Activated CD4-positive, alpha-beta T cell treated with anti-CD3 and anti-CD28 coated beads for 36 hours (primary cell): ENCODE data around the gene CPT2. TPM values are rescaled to one million over a fixed set of nuclear protein-coding genes. Genes with fewer than 3 reads are reported as not detected.
"Not testable (repeated sequence)": the region's sequence is repeated elsewhere in the genome, so short reads cannot be mapped to it uniquely, and the experiment has no call there.

Experiments used
- ATAC-seq: fragments of 200-7000 bp; cut with Tn5 transposase; one replicate; pipeline ENCODE4 v1.10.0; 2021; ENCODE audit warnings: mild to moderate bottlenecking, moderate library complexity
- CTCF ChIA-PET: fragments of 350-600 bp; sonication (Branson Sonifier 250); formaldehyde crosslinking; loops from one replicate; lab custom pipeline; 2021; ENCODE audit warnings: antibody characterized with exemption; lab: Charles Lee
- POLR2A ChIA-PET: fragments of 350-600 bp; sonication (Branson Sonifier 250); formaldehyde crosslinking; loops from one replicate; lab custom pipeline; 2021; ENCODE audit warnings: antibody characterized with exemption, inconsistent platforms; lab: Charles Lee
- DNase-seq: peaks from one replicate; pipeline ENCODE4 v3.0.0-alpha.2; 2020
- H3K27ac Mint-ChIP-seq: one replicate; pipeline ENCODE4 v1.8.0; 2021; ENCODE audit warnings: mixed read lengths
- H3K27me3 Mint-ChIP-seq: one replicate; pipeline ENCODE4 v1.8.0; 2021; ENCODE audit warnings: mixed read lengths
- H3K36me3 Mint-ChIP-seq: one replicate; pipeline ENCODE4 v1.8.0; 2021; ENCODE audit warnings: low read depth, mixed read lengths
- H3K4me1 Mint-ChIP-seq: one replicate; pipeline ENCODE4 v1.8.0; 2021; ENCODE audit warnings: mixed read lengths
- H3K4me3 Mint-ChIP-seq: one replicate; pipeline ENCODE4 v1.8.0; 2021; ENCODE audit warnings: mild to moderate bottlenecking, moderate library complexity, mixed read lengths
- H3K9me3 Mint-ChIP-seq: one replicate; pipeline ENCODE4 v1.8.0; 2021; ENCODE audit warnings: low read depth, mixed read lengths
- intact Hi-C, 2 experiments: fragments of 100-400 bp; cut with DNase I in 1 of 2; cut with micrococcal nuclease in 1 of 2; formaldehyde crosslinking; loops; one replicate each; pipeline versions ENCODE4 v1.14.2 to v1.15.1; 2022 to 2024; cut with DNase I, micrococcal nuclease
- total RNA-seq, 2 experiments: library from RNA; stranded (reverse); gene quantifications; one replicate each; pipeline ENCODE4 v1.2.3, GENCODE V29; 2021

The CPT2 gene
- total RNA-seq, 2 experiments from 2014 or later = 20.7 to 23.7 TPM

- no peaks in the 10 kb centered on the region for H3K36me3 Mint-ChIP-seq
- intact Hi-C loops = loop anchor here (1.0 to 10.0 kb wide), 6 partner anchors 118 to 481 kb away; partner anchors contain the start of genes PODN (in 1 of the 2) and ZYG11A (in 1 of the 2)
- H3K4me1 Mint-ChIP-seq = no peaks in the 10 kb centered on the region
- peaks cover 5% of the 10 kb centered on the region for H3K27me3 Mint-ChIP-seq
- ChIA-PET CTCF (interaction anchor here (0.6 to 3.5 kb wide), 20 partner anchors 10 to 321 kb away, joined by 3 to 11 read pairs (median 3); partner anchors contain the start of gene ECHDC2), POLR2A (no interaction called here)
- ATAC-seq (no peak), DNase-seq (no peak)
- H3K9me3 Mint-ChIP-seq = no peaks in the 10 kb centered on the region
- H3K27ac Mint-ChIP-seq = no peak overlapping the region
- H3K4me3 Mint-ChIP-seq = no peak overlapping the region
Observed at GRCh38 chr1:53182716-53183094, 13.9 kb upstream of the CPT2 start.

GRCh38 chr1:53183095-53183990, 13.3 kb upstream of the CPT2 start:
- ATAC-seq (no peak), DNase-seq (no peak)
- intact Hi-C loops = loop anchor here (2.0 to 10.0 kb wide), 3 partner anchors 119 to 341 kb away; partner anchors contain the start of genes PODN (in 1 of the 2) and ZYG11A (in 1 of the 2)
- POLR2A ChIA-PET = no interaction called here
- Mint-ChIP-seq H3K4me1 (no peaks in the 10 kb centered on the region), H3K9me3 (no peaks in the 10 kb centered on the region), H3K27ac (no peak overlapping the region), H3K36me3 (no peaks in the 10 kb centered on the region), H3K4me3 (no peak overlapping the region), H3K27me3 (peaks cover 5% of the 10 kb centered on the region)
- CTCF ChIA-PET = interaction anchor here (1.0 to 3.5 kb wide), 17 partner anchors 10 to 281 kb away, joined by 3 to 11 read pairs (median 4); partner anchors contain the start of gene ECHDC2

GRCh38 chr1:53185955-53186297, 10.7 kb upstream of the CPT2 start:
- not testable (repeated sequence) for DNase-seq
- intact Hi-C loops = loop anchor here in 1 of 2 experiments (10.0 kb wide), 1 partner anchor 121 kb away; the partner anchor contains the start of gene PODN

GRCh38 chr1:53186533-53186932, 10.1 kb upstream of the CPT2 start:
- Mint-ChIP-seq H3K4me3 (no peak overlapping the region), H3K9me3 (no peaks in the 10 kb centered on the region), H3K36me3 (no peaks in the 10 kb centered on the region), H3K4me1 (no peaks in the 10 kb centered on the region), H3K27ac (no peak overlapping the region), H3K27me3 (peaks cover 2% of the 10 kb centered on the region)
- ChIA-PET CTCF (interaction anchor here (0.6 to 2.7 kb wide), 6 partner anchors 9 to 1150 kb away, joined by 3 to 17 read pairs (median 4); no protein-coding TSS in a partner anchor), POLR2A (interaction anchor here (0.6 kb wide), 1 partner anchor 42 kb away, joined by 4 read pairs; no protein-coding TSS in a partner anchor)
- DNase-seq (no peak), ATAC-seq (no peak)
- intact Hi-C loops = loop anchor here in 1 of 2 experiments (10.0 kb wide), 1 partner anchor 122 kb away; the partner anchor contains the start of gene PODN

More at GRCh38 chr1:53185955-53186297, 10.7 kb upstream of the CPT2 start:
- H3K4me1 Mint-ChIP-seq, H3K27ac Mint-ChIP-seq, H3K36me3 Mint-ChIP-seq, H3K9me3 Mint-ChIP-seq, ATAC-seq, H3K27me3 Mint-ChIP-seq, H3K4me3 Mint-ChIP-seq, POLR2A ChIA-PET: not testable (repeated sequence)
- CTCF ChIA-PET = interaction anchor here (0.6 to 2.7 kb wide), 9 partner anchors 9 to 1149 kb away, joined by 3 to 17 read pairs (median 3); no protein-coding TSS in a partner anchor

- DNase-seq (no peak), ATAC-seq (no peak)
- no peaks in the 10 kb centered on the region for H3K4me1 Mint-ChIP-seq
- H3K4me3 Mint-ChIP-seq = no peak overlapping the region
- intact Hi-C loops = loop anchor here in 1 of 2 experiments (10.0 kb wide), 1 partner anchor 123 kb away; the partner anchor contains the start of gene PODN
- H3K27me3 Mint-ChIP-seq = peaks cover 2% of the 10 kb centered on the region
- ChIA-PET CTCF (interaction anchor here (0.6 to 2.7 kb wide), 5 partner anchors 8 to 412 kb away, joined by 3 to 17 read pairs (median 4); no protein-coding TSS in a partner anchor), POLR2A (interaction anchor here (0.6 kb wide), 1 partner anchor 41 kb away, joined by 4 read pairs; no protein-coding TSS in a partner anchor)
- no peaks in the 10 kb centered on the region for H3K36me3 Mint-ChIP-seq
- no peak overlapping the region for H3K27ac Mint-ChIP-seq
- H3K9me3 Mint-ChIP-seq = no peaks in the 10 kb centered on the region
Observed at GRCh38 chr1:53187401-53187800, 9.2 kb upstream of the CPT2 start.

- Mint-ChIP-seq H3K4me3 (no peak overlapping the region), H3K27ac (no peak overlapping the region), H3K27me3 (peaks cover 2% of the 10 kb centered on the region), H3K9me3 (no peaks in the 10 kb centered on the region), H3K36me3 (no peaks in the 10 kb centered on the region), H3K4me1 (no peaks in the 10 kb centered on the region)
- intact Hi-C loops = loop anchor here in 1 of 2 experiments (10.0 kb wide), 1 partner anchor 123 kb away; the partner anchor contains the start of gene PODN
- POLR2A ChIA-PET = no interaction called here
- ATAC-seq (no peak), DNase-seq (no peak)
- CTCF ChIA-PET = no interaction called here
Observed at GRCh38 chr1:53188099-53188498, 8.5 kb upstream of the CPT2 start.

GRCh38 chr1:53189061-53189460, 7.6 kb upstream of the CPT2 start:
- no peaks in the 10 kb centered on the region for H3K36me3 Mint-ChIP-seq
- intact Hi-C loops = loop anchor here in 1 of 2 experiments (10.0 kb wide), 1 partner anchor 124 kb away; the partner anchor contains the start of gene PODN
- DNase-seq = no peak
- no peak overlapping the region for H3K27ac Mint-ChIP-seq
- H3K4me3 Mint-ChIP-seq = no peak overlapping the region
- no peaks in the 10 kb centered on the region for H3K9me3 Mint-ChIP-seq
- no peaks in the 10 kb centered on the region for H3K4me1 Mint-ChIP-seq
- ChIA-PET CTCF (no interaction called here), POLR2A (no interaction called here)
- peaks cover 2% of the 10 kb centered on the region for H3K27me3 Mint-ChIP-seq
- no peak for ATAC-seq

GRCh38 chr1:53190210-53190611, 6.4 kb upstream of the CPT2 start:
- CTCF ChIA-PET = no interaction called here
- DNase-seq (no peak), ATAC-seq (no peak)
- Mint-ChIP-seq H3K4me1 (no peaks in the 10 kb centered on the region), H3K4me3 (no peak overlapping the region), H3K36me3 (no peaks in the 10 kb centered on the region), H3K27ac (no peak overlapping the region), H3K9me3 (no peaks in the 10 kb centered on the region), H3K27me3 (peaks cover 2% of the 10 kb centered on the region)
- POLR2A ChIA-PET = no interaction called here
- intact Hi-C loops = loop anchor here (10.0 kb wide), 2 partner anchors 485 to 825 kb away; partner anchors contain the start of gene CC2D1B (in 1 of the 2)

GRCh38 chr1:53195246-53196016, 1.2 kb upstream of the CPT2 start:
- Mint-ChIP-seq H3K27ac (peak overlapping the region; percentile 90), H3K36me3 (peaks cover 12% of the 10 kb centered on the region), H3K4me3 (no peak overlapping the region), H3K4me1 (peaks cover 25% of the 10 kb centered on the region), H3K27me3 (no peaks in the 10 kb centered on the region), H3K9me3 (no peaks in the 10 kb centered on the region)
- ChIA-PET POLR2A (no interaction called here), CTCF (interaction anchor here (0.5 to 2.7 kb wide), 6 partner anchors 9 to 198 kb away, joined by 3 to 17 read pairs (median 7); no protein-coding TSS in a partner anchor)
- no peak for ATAC-seq
- no peak for DNase-seq
- intact Hi-C loops = loop anchor here (1.0 to 10.0 kb wide), 17 partner anchors 25 to 1138 kb away; partner anchors contain the start of genes CZIB (in 2 of the 2), MAGOH (in 2 of the 2), BTF3L4 (in 1 of the 2) and CC2D1B (in 1 of the 2)

- Mint-ChIP-seq H3K4me3 (peak overlapping the region; percentile 98), H3K27me3 (no peaks in the 10 kb centered on the region), H3K9me3 (no peaks in the 10 kb centered on the region), H3K27ac (peak overlapping the region; percentile 90), H3K4me1 (peaks cover 25% of the 10 kb centered on the region), H3K36me3 (peaks cover 12% of the 10 kb centered on the region)
- DNase-seq (peak; percentile 30), ATAC-seq (peak; percentile 68)
- intact Hi-C loops = loop anchor here (1.0 to 10.0 kb wide), 17 partner anchors 24 to 1139 kb away; partner anchors contain the start of genes CZIB (in 2 of the 2), MAGOH (in 2 of the 2), BTF3L4 (in 1 of the 2) and CC2D1B (in 1 of the 2)
- POLR2A ChIA-PET = no interaction called here
- CTCF ChIA-PET = interaction anchor here (0.5 to 2.7 kb wide), 5 partner anchors 10 to 197 kb away, joined by 3 to 17 read pairs (median 4); no protein-coding TSS in a partner anchor
Observed at GRCh38 chr1:53196017-53196484, 573 bp upstream of the CPT2 start.
